OCI-LY7 (cell line): ENCODE results near the gene RAB37.

Source experiments
- EZH2phosphoT487 ChIP-seq: fragments of 200-600 bp; sonication (generic); IDR thresholded peaks from 2 replicates; pipeline ENCODE4 v1.6.1; 2018; ENCODE audit warnings: low read depth, borderline replicate concordance, mild to moderate bottlenecking, mixed run types, antibody characterized with exemption, low read length, moderate library complexity, mixed read lengths
- TF ChIP-seq, protein P1 (sequence below): fragments of 200-600 bp; sonication (generic); conservative IDR thresholded peaks from 2 replicates; pipeline ENCODE4 v1.5.1; 2014; ENCODE audit warnings: mild to moderate bottlenecking, antibody characterized with exemption, low read length, moderate library complexity, mixed read lengths

- TF ChIP-seq, protein P1, sequence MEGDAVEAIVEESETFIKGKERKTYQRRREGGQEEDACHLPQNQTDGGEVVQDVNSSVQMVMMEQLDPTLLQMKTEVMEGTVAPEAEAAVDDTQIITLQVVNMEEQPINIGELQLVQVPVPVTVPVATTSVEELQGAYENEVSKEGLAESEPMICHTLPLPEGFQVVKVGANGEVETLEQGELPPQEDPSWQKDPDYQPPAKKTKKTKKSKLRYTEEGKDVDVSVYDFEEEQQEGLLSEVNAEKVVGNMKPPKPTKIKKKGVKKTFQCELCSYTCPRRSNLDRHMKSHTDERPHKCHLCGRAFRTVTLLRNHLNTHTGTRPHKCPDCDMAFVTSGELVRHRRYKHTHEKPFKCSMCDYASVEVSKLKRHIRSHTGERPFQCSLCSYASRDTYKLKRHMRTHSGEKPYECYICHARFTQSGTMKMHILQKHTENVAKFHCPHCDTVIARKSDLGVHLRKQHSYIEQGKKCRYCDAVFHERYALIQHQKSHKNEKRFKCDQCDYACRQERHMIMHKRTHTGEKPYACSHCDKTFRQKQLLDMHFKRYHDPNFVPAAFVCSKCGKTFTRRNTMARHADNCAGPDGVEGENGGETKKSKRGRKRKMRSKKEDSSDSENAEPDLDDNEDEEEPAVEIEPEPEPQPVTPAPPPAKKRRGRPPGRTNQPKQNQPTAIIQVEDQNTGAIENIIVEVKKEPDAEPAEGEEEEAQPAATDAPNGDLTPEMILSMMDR = no peak
- TF ChIP-seq EZH2phosphoT487 = no peak
These were observed 41.4 kb upstream of the RAB37 start for GRCh38 chr17:74695629-74696028.
